CD4-positive, alpha-beta memory T cell (primary cell): ENCODE measurements around the gene UCHL5. TPM values are rescaled to one million over a fixed set of nuclear protein-coding genes. Genes with fewer than 3 reads are reported as not detected.

ENCODE experiments used
- CTCF ChIA-PET: fragments of 350-600 bp; sonication (Branson Sonifier 250); formaldehyde crosslinking; loops from one replicate; lab custom pipeline; 2021; ENCODE audit warnings: inconsistent platforms; ENCODE audit not compliant: partially characterized antibody; lab: Charles Lee
- POLR2A ChIA-PET: fragments of 350-600 bp; sonication (Branson Sonifier 250); formaldehyde crosslinking; loops from one replicate; lab custom pipeline; 2021; ENCODE audit not compliant: partially characterized antibody; lab: Charles Lee
- DNase-seq, 5 donors: peaks; one replicate each; pipeline versions ENCODE4 v3.0.0 to v3.0.0-alpha.2; 2020 to 2022; ENCODE audit warnings: mixed read lengths in 1 of 5
- H3K27ac ChIP-seq: one replicate; pipeline ENCODE4 v1.7.0; 2013; ENCODE audit warnings: low read depth, low read length
- H3K27me3 ChIP-seq: 2 replicates; pipeline ENCODE4 v1.7.0; 2013; ENCODE audit warnings: mild to moderate bottlenecking, low read length, moderate library complexity; ENCODE audit not compliant: insufficient read depth
- H3K36me3 ChIP-seq: 2 replicates; pipeline ENCODE4 v1.7.0; 2013; ENCODE audit warnings: mild to moderate bottlenecking, low read length, moderate library complexity; ENCODE audit not compliant: insufficient read depth
- H3K4me1 ChIP-seq: 2 replicates; pipeline ENCODE4 v1.7.0; 2013; ENCODE audit warnings: mild to moderate bottlenecking, low read length, moderate library complexity; ENCODE audit not compliant: insufficient read depth
- H3K4me3 ChIP-seq, 2 donors: one replicate each; pipeline ENCODE4 v1.7.0; 2013; ENCODE audit warnings: low read length in 2 of 2, mild to moderate bottlenecking in 1 of 2
- H3K9me3 ChIP-seq, 2 donors: one replicate each; pipeline ENCODE4 v1.7.0; 2013; ENCODE audit warnings: low read length in 2 of 2, control low read depth in 1 of 2; ENCODE audit not compliant: control insufficient read depth in 1 of 2
- H3K27ac Mint-ChIP-seq, 7 donors: one replicate each; pipeline ENCODE4 v1.8.0; 2020 to 2021; ENCODE audit warnings: mixed read lengths in 7 of 7, mild to moderate bottlenecking in 6 of 7, inconsistent platforms in 3 of 7, moderate library complexity in 3 of 7
- H3K27me3 Mint-ChIP-seq, 2 donors: one replicate each; pipeline ENCODE4 v1.8.0; 2020 to 2021; ENCODE audit warnings: mixed read lengths in 2 of 2
- H3K36me3 Mint-ChIP-seq, 2 donors: one replicate each; pipeline ENCODE4 v1.8.0; 2020 to 2021; ENCODE audit warnings: mixed read lengths in 2 of 2, inconsistent platforms in 1 of 2, mild to moderate bottlenecking in 1 of 2
- H3K4me1 Mint-ChIP-seq, 4 donors: one replicate each; pipeline ENCODE4 v1.8.0; 2020 to 2021; ENCODE audit warnings: mixed read lengths in 4 of 4, mild to moderate bottlenecking in 1 of 4
- H3K4me3 Mint-ChIP-seq, 8 donors: one replicate each; pipeline ENCODE4 v1.8.0; 2020 to 2021; ENCODE audit warnings: mixed read lengths in 8 of 8, mild to moderate bottlenecking in 7 of 8, moderate library complexity in 6 of 8, inconsistent platforms in 3 of 8
- H3K9me3 Mint-ChIP-seq, 8 donors: one replicate each; pipeline ENCODE4 v1.8.0; 2020 to 2021; ENCODE audit warnings: mixed read lengths in 8 of 8, mild to moderate bottlenecking in 5 of 8, inconsistent platforms in 3 of 8, moderate library complexity in 1 of 8
- intact Hi-C: fragments of 100-400 bp; cut with micrococcal nuclease; formaldehyde crosslinking; loops from one replicate; pipeline ENCODE4 v1.15.1; 2023
- polyA plus RNA-seq, 2 donors: library from polyadenylated mRNA; unstranded; fragments of 300-500 nt; fragmentation: Illumina TruSeq; gene quantifications; one replicate each; pipeline ENCODE4 v1.2.3, GENCODE V29; 2021
- total RNA-seq, 2 experiments: library from RNA; stranded (reverse); gene quantifications; one replicate each; pipeline ENCODE4 v1.2.3, GENCODE V29; 2021

The UCHL5 gene
- total and polyA plus RNA-seq, 4 experiments from 2014 or later: 31.2 to 72.8 (median 40.3) TPM

GRCh38 chr1:193066606-193067005 lies 7.4 kb upstream of the UCHL5 start:
- H3K36me3 ChIP-seq: no peaks in the 10 kb centered on the region
- peaks cover 50 to 81% (median 67%) of the 10 kb centered on the region in 4 donors for H3K4me1 Mint-ChIP-seq
- H3K4me3 ChIP-seq: no peak overlapping the region
- H3K27ac ChIP-seq: no peak overlapping the region
- no peak for DNase-seq
- H3K36me3 Mint-ChIP-seq: peaks cover 0 to 24% of the 10 kb centered on the region in 2 donors
- H3K9me3 ChIP-seq: no peaks in the 10 kb centered on the region
- H3K4me3 Mint-ChIP-seq: peak overlapping the region in 1 of 8 donors; percentile 20
- no peaks in the 10 kb centered on the region for H3K27me3 ChIP-seq
- H3K27me3 Mint-ChIP-seq: no peaks in the 10 kb centered on the region
- peaks cover 59% of the 10 kb centered on the region for H3K4me1 ChIP-seq
- peak overlapping the region in 3 of 7 donors; percentile 0 to 77 (median 64) for H3K27ac Mint-ChIP-seq
- intact Hi-C loops: no loop called here
- POLR2A ChIA-PET: no interaction called here
- no peaks in the 10 kb centered on the region for H3K9me3 Mint-ChIP-seq
- CTCF ChIA-PET: interaction anchor here (1.0 kb wide), 1 partner anchor 14 kb away, joined by 3 read pairs; no protein-coding TSS in a partner anchor

GRCh38 chr1:193065954-193066353 lies 6.8 kb upstream of the UCHL5 start:
- H3K4me1 Mint-ChIP-seq: peaks cover 49 to 81% (median 68%) of the 10 kb centered on the region in 4 donors
- POLR2A ChIA-PET: no interaction called here
- Histone ChIP-seq H3K27me3 (no peaks in the 10 kb centered on the region), H3K9me3 (no peaks in the 10 kb centered on the region), H3K4me1 (peaks cover 60% of the 10 kb centered on the region), H3K4me3 (no peak overlapping the region), H3K36me3 (no peaks in the 10 kb centered on the region), H3K27ac (no peak overlapping the region)
- no peaks in the 10 kb centered on the region for H3K9me3 Mint-ChIP-seq
- intact Hi-C loops: no loop called here
- H3K4me3 Mint-ChIP-seq: no peak overlapping the region
- peaks cover 0 to 24% of the 10 kb centered on the region in 2 donors for H3K36me3 Mint-ChIP-seq
- H3K27me3 Mint-ChIP-seq: no peaks in the 10 kb centered on the region
- H3K27ac Mint-ChIP-seq: peak overlapping the region; percentile 0 to 77 (median 54)
- DNase-seq: no peak
- CTCF ChIA-PET: interaction anchor here (1.0 kb wide), 1 partner anchor 15 kb away, joined by 3 read pairs; no protein-coding TSS in a partner anchor

- no peak overlapping the region for H3K4me3 ChIP-seq
- intact Hi-C loops: no loop called here
- H3K27ac ChIP-seq: no peak overlapping the region
- no peaks in the 10 kb centered on the region for H3K36me3 ChIP-seq
- H3K27me3 Mint-ChIP-seq: peaks cover 0 to 1% of the 10 kb centered on the region in 2 donors
- H3K27me3 ChIP-seq: no peaks in the 10 kb centered on the region
- H3K4me3 Mint-ChIP-seq: peak overlapping the region in 1 of 8 donors; percentile 22
- ChIA-PET POLR2A (no interaction called here), CTCF (interaction anchor here (1.0 kb wide), 1 partner anchor 41 kb away, joined by 3 read pairs; no protein-coding TSS in a partner anchor)
- H3K4me1 Mint-ChIP-seq: peaks cover 47 to 82% (median 67%) of the 10 kb centered on the region in 4 donors
- H3K9me3 Mint-ChIP-seq: peaks cover 0 to 4% (median 0%) of the 10 kb centered on the region in 8 donors
- H3K36me3 Mint-ChIP-seq: peaks cover 0 to 21% of the 10 kb centered on the region in 2 donors
- H3K9me3 ChIP-seq: no peaks in the 10 kb centered on the region
- H3K4me1 ChIP-seq: peaks cover 57% of the 10 kb centered on the region
- peak overlapping the region in 6 of 7 donors; percentile 15 to 66 (median 21) for H3K27ac Mint-ChIP-seq
- DNase-seq: peak in 1 of 5 donors; percentile 4
These were observed 3.7 kb upstream of the UCHL5 start for GRCh38 chr1:193062698-193063463.

- Histone ChIP-seq H3K27me3 (no peaks in the 10 kb centered on the region), H3K4me1 (peaks cover 63% of the 10 kb centered on the region), H3K4me3 (peak overlapping the region; percentile 73 to 89), H3K36me3 (no peaks in the 10 kb centered on the region), H3K9me3 (no peaks in the 10 kb centered on the region), H3K27ac (no peak overlapping the region)
- peaks cover 0 to 1% of the 10 kb centered on the region in 2 donors for H3K27me3 Mint-ChIP-seq
- peaks cover 0 to 4% (median 0%) of the 10 kb centered on the region in 8 donors for H3K9me3 Mint-ChIP-seq
- ChIA-PET CTCF (interaction anchor here (0.6 kb wide), 1 partner anchor 61 kb away, joined by 3 read pairs; the partner anchor contains the start of gene CDC73), POLR2A (interaction anchor here (0.5 to 3.7 kb wide), 2 partner anchors 56 to 61 kb away, joined by 3 to 45 read pairs; partner anchors contain the start of gene CDC73)
- H3K4me1 Mint-ChIP-seq: peaks cover 47 to 83% (median 65%) of the 10 kb centered on the region in 4 donors
- peak in 1 of 5 donors; percentile 33 for DNase-seq
- H3K36me3 Mint-ChIP-seq: peaks cover 0 to 19% of the 10 kb centered on the region in 2 donors
- H3K4me3 Mint-ChIP-seq: peak overlapping the region; percentile 67 to 100 (median 99)
- H3K27ac Mint-ChIP-seq: peak overlapping the region in 5 of 7 donors; percentile 30 to 95 (median 71)
- intact Hi-C loops: no loop called here
These were observed 1.8 kb upstream of the UCHL5 start for GRCh38 chr1:193060938-193061337.

GRCh38 chr1:193060406-193060805 lies 1.2 kb upstream of the UCHL5 start:
- Histone ChIP-seq H3K36me3 (no peaks in the 10 kb centered on the region), H3K9me3 (no peaks in the 10 kb centered on the region), H3K4me3 (peak overlapping the region; percentile 73 to 89), H3K4me1 (peaks cover 59% of the 10 kb centered on the region), H3K27me3 (no peaks in the 10 kb centered on the region), H3K27ac (peak overlapping the region; percentile 89)
- Mint-ChIP-seq H3K4me1 (peaks cover 43 to 78% (median 60%) of the 10 kb centered on the region in 4 donors), H3K9me3 (peaks cover 0 to 4% (median 0%) of the 10 kb centered on the region in 8 donors), H3K36me3 (peaks cover 0 to 19% of the 10 kb centered on the region in 2 donors), H3K27ac (peak overlapping the region in 6 of 7 donors; percentile 60 to 100 (median 96)), H3K27me3 (peaks cover 0 to 1% of the 10 kb centered on the region in 2 donors), H3K4me3 (peak overlapping the region; percentile 84 to 100 (median 99))
- intact Hi-C loops: no loop called here
- POLR2A ChIA-PET: interaction anchor here (0.5 to 3.7 kb wide), 2 partner anchors 57 to 62 kb away, joined by 3 to 45 read pairs; partner anchors contain the start of gene CDC73
- peak in 1 of 5 donors; percentile 2 for DNase-seq
- CTCF ChIA-PET: interaction anchor here (0.6 kb wide), 1 partner anchor 61 kb away, joined by 3 read pairs; the partner anchor contains the start of gene CDC73

- intact Hi-C loops: no loop called here
- H3K27ac ChIP-seq: peak overlapping the region; percentile 89
- peak overlapping the region; percentile 73 to 89 for H3K4me3 ChIP-seq
- peaks cover 0 to 4% (median 0%) of the 10 kb centered on the region in 8 donors for H3K9me3 Mint-ChIP-seq
- H3K27me3 Mint-ChIP-seq: peaks cover 0 to 1% of the 10 kb centered on the region in 2 donors
- peak overlapping the region; percentile 90 to 100 (median 99) for H3K4me3 Mint-ChIP-seq
- DNase-seq: no peak
- ChIA-PET CTCF (no interaction called here), POLR2A (interaction anchor here (3.7 kb wide), 1 partner anchor 62 kb away, joined by 45 read pairs; the partner anchor contains the start of gene CDC73)
- no peaks in the 10 kb centered on the region for H3K9me3 ChIP-seq
- peak overlapping the region; percentile 95 to 100 (median 99) for H3K27ac Mint-ChIP-seq
- no peaks in the 10 kb centered on the region for H3K27me3 ChIP-seq
- H3K36me3 ChIP-seq: no peaks in the 10 kb centered on the region
- peaks cover 0 to 19% of the 10 kb centered on the region in 2 donors for H3K36me3 Mint-ChIP-seq
- H3K4me1 Mint-ChIP-seq: peaks cover 41 to 78% (median 57%) of the 10 kb centered on the region in 4 donors
- peaks cover 58% of the 10 kb centered on the region for H3K4me1 ChIP-seq
These were observed 899 bp upstream of the UCHL5 start for GRCh38 chr1:193060115-193060403.
